ENCODE data around the gene SV2A. TPM values are rescaled to one million over a fixed set of nuclear protein-coding genes. Genes with fewer than 3 reads are reported as not detected.

SV2A gene
- total RNA-seq, 3 donors from 2014 or later = 0.69 to 7.6 (median 1.7) TPM

- Histone ChIP-seq H3K4me1 (ENCODE audit: low read depth) (peaks cover 17% of the 10 kb centered on the region), H3K9me3 (no peaks in the 10 kb centered on the region), H3K4me3 (no peak overlapping the region), H3K36me3 (ENCODE audit: low read depth) (peaks cover 21% of the 10 kb centered on the region)
- ATAC-seq (no peak), DNase-seq (no peak)
- TF ChIP-seq CTCF (IDR thresholded peaks at IDR 0.05) = no peak
- intact Hi-C loops (cut with DNase I, micrococcal nuclease) = no loop called here
Observed at GRCh38 chr1:149923626-149924025, 6.0 kb upstream of the SV2A start.

GRCh38 chr1:149916898-149917252 is 769 bp downstream of the SV2A start:
- Histone ChIP-seq H3K4me3 (no peak overlapping the region), H3K36me3 (ENCODE audit: low read depth) (no peaks in the 10 kb centered on the region), H3K4me1 (ENCODE audit: low read depth) (no peaks in the 10 kb centered on the region), H3K9me3 (no peaks in the 10 kb centered on the region)
- TF ChIP-seq CTCF (IDR thresholded peaks at IDR 0.05) = no peak
- intact Hi-C loops (cut with DNase I, micrococcal nuclease) = no loop called here
- DNase-seq (no peak), ATAC-seq (no peak)

- Histone ChIP-seq H3K4me3 (no peak overlapping the region), H3K36me3 (ENCODE audit: low read depth) (no peaks in the 10 kb centered on the region), H3K4me1 (ENCODE audit: low read depth) (no peaks in the 10 kb centered on the region), H3K9me3 (no peaks in the 10 kb centered on the region)
- ATAC-seq (no peak), DNase-seq (no peak)
- intact Hi-C loops (cut with DNase I, micrococcal nuclease) = no loop called here
- no peak for TF ChIP-seq CTCF (IDR thresholded peaks at IDR 0.05)
Observed at GRCh38 chr1:149916193-149916897, 1.3 kb downstream of the SV2A start.

- ATAC-seq (no peak), DNase-seq (no peak)
- intact Hi-C loops (cut with DNase I, micrococcal nuclease) = no loop called here
- Histone ChIP-seq H3K9me3 (no peaks in the 10 kb centered on the region), H3K4me1 (ENCODE audit: low read depth) (no peaks in the 10 kb centered on the region), H3K4me3 (no peak overlapping the region), H3K36me3 (ENCODE audit: low read depth) (no peaks in the 10 kb centered on the region)
- no peak for TF ChIP-seq CTCF (IDR thresholded peaks at IDR 0.05)
Observed at GRCh38 chr1:149915429-149916192, 2.0 kb downstream of the SV2A start.

DNA sequence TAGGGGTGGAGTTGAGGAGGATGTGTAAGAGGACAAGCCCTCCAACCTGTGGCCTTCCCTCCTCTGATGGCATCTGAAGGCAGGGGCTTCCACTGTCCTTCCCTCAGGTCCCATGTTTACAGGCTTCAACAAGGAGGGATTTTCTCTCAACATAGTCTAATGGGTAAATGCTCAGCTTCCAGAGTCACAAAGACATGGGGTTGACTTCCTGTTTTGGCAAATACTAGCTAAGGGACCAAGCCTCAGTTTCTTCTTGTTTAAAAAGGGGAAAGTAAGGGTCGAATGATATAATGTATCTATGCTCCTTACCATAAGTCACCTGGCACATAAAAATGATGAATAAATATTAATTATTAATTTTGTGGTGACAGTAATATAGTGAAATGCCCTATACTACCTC is 3.1 kb downstream of the SV2A start:
- Histone ChIP-seq H3K4me1 (ENCODE audit: low read depth) (no peaks in the 10 kb centered on the region), H3K36me3 (ENCODE audit: low read depth) (no peaks in the 10 kb centered on the region), H3K9me3 (no peaks in the 10 kb centered on the region), H3K4me3 (no peak overlapping the region)
- DNase-seq = no peak
- no peak for ATAC-seq
- TF ChIP-seq CTCF (IDR thresholded peaks at IDR 0.05) = no peak
- intact Hi-C loops (cut with DNase I, micrococcal nuclease) = no loop called here

Data from mucosa of descending colon (tissue), 3 donors.